Spleen (tissue), 7 donors: ENCODE results near the gene ATP2B2.

Source experiments
- POLR2A ChIP-seq, 3 donors: fragments of 450-650 bp; IDR thresholded peaks; one replicate each; pipeline ENCODE4 v1.5.1; 2017; ENCODE audit warnings: antibody characterized with exemption in 3 of 3, mild to moderate bottlenecking in 1 of 3
- POLR2AphosphoS5 ChIP-seq, 3 donors: sonication (generic); formaldehyde crosslinking; IDR thresholded peaks; one replicate each; pipeline ENCODE4 v1.5.1; 2017; ENCODE audit warnings: antibody characterized with exemption in 3 of 3
- TF ChIP-seq, protein P1 (sequence below), 11 experiments: fragments of 200-600 bp in 7 of 11; fragments of 450-650 bp in 4 of 11; sonication (generic) in 4 of 11; IDR thresholded peaks in 8 of 11; conservative IDR thresholded peaks in 3 of 11; 1 replicate in 7 of 11; 2 replicates in 4 of 11; pipeline versions ENCODE4 v1.4.0 to v1.8.0; 2016 to 2021; ENCODE audit warnings: antibody characterized with exemption in 11 of 11, inconsistent platforms in 4 of 11, mild to moderate bottlenecking in 1 of 11
- donor health status: DM: no; HTN: no; CAD: no; lungs with moderate emphysema.
- donor health status: DM: no; HTN: no; CAD: no.
- donor health status: DM: no; HTN: no; CAD: no.

DNA sequence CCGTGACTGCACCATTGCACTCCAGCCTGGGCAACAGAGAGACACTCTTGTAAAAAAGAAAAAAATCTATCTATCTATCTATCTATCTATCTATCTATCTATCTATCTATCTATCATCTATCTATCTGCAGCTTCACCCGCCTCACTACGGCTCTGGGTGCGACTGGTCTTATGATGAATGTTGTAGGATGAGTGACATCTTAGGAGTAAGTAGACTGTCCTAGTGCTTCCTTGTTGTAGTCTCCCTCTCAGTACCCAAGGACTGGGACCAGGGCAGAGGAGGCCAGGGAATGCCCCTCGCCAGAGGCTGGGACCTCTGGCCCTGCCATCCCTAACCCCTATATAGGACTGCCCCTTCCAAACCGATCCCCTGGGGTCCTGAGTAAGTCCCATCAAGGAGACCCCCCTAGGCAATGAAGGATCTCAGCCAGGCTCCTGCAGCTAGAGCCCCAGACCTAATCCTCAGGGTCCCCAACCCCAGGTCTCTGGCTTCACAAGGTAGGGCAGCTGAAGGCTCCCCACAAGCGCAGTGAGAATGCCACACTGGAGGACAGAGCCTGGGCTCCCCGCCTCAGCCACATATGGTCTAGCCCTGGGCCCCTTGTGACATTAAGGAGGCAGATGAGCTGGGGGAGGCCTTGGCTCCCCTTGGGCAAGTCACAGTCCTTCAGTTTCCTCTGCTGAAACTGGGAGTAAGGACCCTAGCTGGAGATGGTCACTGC lies 183.6 kb downstream of the ATP2B2 start:
- TF ChIP-seq, protein P1, sequence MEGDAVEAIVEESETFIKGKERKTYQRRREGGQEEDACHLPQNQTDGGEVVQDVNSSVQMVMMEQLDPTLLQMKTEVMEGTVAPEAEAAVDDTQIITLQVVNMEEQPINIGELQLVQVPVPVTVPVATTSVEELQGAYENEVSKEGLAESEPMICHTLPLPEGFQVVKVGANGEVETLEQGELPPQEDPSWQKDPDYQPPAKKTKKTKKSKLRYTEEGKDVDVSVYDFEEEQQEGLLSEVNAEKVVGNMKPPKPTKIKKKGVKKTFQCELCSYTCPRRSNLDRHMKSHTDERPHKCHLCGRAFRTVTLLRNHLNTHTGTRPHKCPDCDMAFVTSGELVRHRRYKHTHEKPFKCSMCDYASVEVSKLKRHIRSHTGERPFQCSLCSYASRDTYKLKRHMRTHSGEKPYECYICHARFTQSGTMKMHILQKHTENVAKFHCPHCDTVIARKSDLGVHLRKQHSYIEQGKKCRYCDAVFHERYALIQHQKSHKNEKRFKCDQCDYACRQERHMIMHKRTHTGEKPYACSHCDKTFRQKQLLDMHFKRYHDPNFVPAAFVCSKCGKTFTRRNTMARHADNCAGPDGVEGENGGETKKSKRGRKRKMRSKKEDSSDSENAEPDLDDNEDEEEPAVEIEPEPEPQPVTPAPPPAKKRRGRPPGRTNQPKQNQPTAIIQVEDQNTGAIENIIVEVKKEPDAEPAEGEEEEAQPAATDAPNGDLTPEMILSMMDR (IDR thresholded peaks at IDR 0.05 in 8 of 11, conservative IDR thresholded peaks at IDR 0.05 in 3 of 11) = no peak
- TF ChIP-seq POLR2A (IDR thresholded peaks at IDR 0.05) (no peak), POLR2AphosphoS5 (IDR thresholded peaks at IDR 0.05) (no peak)
